ENCODE data around the gene SETD9. TPM values are rescaled to one million over a fixed set of nuclear protein-coding genes. Genes with fewer than 3 reads are reported as not detected.

Gene SETD9
- total and polyA plus RNA-seq, 2 experiments from 2014 or later: 4.4 to 18.1 TPM

DNA sequence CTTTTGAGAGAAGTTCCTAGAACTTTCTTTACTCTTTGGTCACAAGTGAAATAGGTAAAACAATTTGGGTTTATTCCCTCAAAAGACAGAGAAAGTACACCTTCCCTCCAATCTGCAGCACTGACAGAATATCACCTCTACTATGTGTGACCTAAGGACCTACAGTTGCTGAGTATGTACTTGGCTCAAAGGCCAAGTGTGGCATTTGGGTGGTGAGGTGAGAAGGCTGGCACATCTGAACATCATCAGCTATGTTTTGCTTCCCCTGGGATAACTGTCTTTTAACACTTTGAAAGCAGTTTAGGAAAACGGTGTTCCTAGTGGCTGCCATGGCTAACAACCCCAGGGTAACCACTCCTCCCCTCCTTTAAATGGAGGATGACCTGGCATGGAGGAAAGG is 24.9 kb downstream of the SETD9 start:
- Histone ChIP-seq H3K27ac (no peak overlapping the region), H3K27me3 (no peaks in the 10 kb centered on the region), H3K9me3 (ENCODE audit: low read depth) (no peaks in the 10 kb centered on the region), H3K4me3 (no peak overlapping the region), H3K4me1 (ENCODE audit: low read depth) (no peaks in the 10 kb centered on the region), H3K36me3 (peaks cover 88% of the 10 kb centered on the region)
- TF ChIP-seq CTCF (IDR thresholded peaks at IDR 0.05; ENCODE audit: low read depth, low read length): no peak
- no peak for DNase-seq (ENCODE audit: low read depth in 1 of 2, low spot score in 1 of 2)

DNA sequence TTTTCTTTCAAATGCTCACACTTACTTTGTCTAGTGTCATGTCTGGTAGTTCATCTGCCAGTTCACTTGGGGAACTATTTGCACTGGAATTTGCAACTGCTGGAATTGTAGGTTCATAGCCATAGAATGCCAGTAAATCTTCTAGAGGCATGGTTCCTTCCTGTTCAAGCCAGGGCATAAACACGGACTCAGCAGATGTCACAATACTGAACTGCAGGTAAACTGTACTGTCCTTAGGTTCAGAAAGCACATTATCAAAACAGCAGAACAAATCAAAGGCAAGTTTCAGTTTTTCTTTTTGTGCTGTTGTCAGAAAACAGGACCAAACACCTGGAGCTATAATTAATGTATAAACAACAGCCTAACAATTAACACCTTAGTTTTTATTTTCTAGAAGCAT is 29.5 kb downstream of the SETD9 start:
- Histone ChIP-seq H3K9me3 (ENCODE audit: low read depth) (no peaks in the 10 kb centered on the region), H3K36me3 (peaks cover 77% of the 10 kb centered on the region), H3K27ac (no peak overlapping the region), H3K4me1 (ENCODE audit: low read depth) (no peaks in the 10 kb centered on the region), H3K27me3 (no peaks in the 10 kb centered on the region), H3K4me3 (no peak overlapping the region)
- no peak for TF ChIP-seq CTCF (IDR thresholded peaks at IDR 0.05; ENCODE audit: low read depth, low read length)
- no peak for DNase-seq (ENCODE audit: low read depth in 1 of 2, low spot score in 1 of 2)

GRCh38 chr5:56941981-56942380 is 32.6 kb downstream of the SETD9 start:
- H3K36me3 ChIP-seq: peaks cover 75% of the 10 kb centered on the region
- no peaks in the 10 kb centered on the region for H3K9me3 ChIP-seq (ENCODE audit: low read depth)
- TF ChIP-seq CTCF (IDR thresholded peaks at IDR 0.05; ENCODE audit: low read depth, low read length): no peak
- H3K4me1 ChIP-seq (ENCODE audit: low read depth): no peaks in the 10 kb centered on the region
- H3K27ac ChIP-seq: no peak overlapping the region
- H3K27me3 ChIP-seq: no peaks in the 10 kb centered on the region
- DNase-seq (ENCODE audit: low read depth in 1 of 2, low spot score in 1 of 2): no peak
- H3K4me3 ChIP-seq: no peak overlapping the region

DNA sequence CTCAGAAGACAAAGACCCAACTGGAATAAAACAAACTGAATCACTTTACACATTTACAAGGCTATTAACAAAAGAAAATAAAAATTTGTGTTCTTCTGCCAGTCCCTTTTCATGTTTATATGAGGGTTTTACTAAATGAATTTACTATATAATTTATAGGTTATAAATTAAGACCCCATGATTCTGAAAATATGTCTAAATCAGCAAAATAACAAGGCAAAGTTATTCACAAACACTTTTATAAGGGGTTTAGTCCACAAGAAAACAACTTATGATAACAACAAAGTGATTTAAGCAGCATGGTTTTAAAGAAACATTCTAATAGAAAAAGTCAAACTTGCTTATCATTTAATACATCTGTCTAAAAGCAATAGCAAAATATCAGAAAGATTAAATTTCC is 37.7 kb downstream of the SETD9 start:
- no peaks in the 10 kb centered on the region for H3K27me3 ChIP-seq
- H3K4me1 ChIP-seq (ENCODE audit: low read depth): peaks cover 8% of the 10 kb centered on the region
- no peak for TF ChIP-seq CTCF (IDR thresholded peaks at IDR 0.05; ENCODE audit: low read depth, low read length)
- DNase-seq (ENCODE audit: low read depth in 1 of 2, low spot score in 1 of 2): no peak
- H3K9me3 ChIP-seq (ENCODE audit: low read depth): no peaks in the 10 kb centered on the region
- H3K36me3 ChIP-seq: peaks cover 45% of the 10 kb centered on the region
- no peak overlapping the region for H3K4me3 ChIP-seq
- no peak overlapping the region for H3K27ac ChIP-seq

DNA sequence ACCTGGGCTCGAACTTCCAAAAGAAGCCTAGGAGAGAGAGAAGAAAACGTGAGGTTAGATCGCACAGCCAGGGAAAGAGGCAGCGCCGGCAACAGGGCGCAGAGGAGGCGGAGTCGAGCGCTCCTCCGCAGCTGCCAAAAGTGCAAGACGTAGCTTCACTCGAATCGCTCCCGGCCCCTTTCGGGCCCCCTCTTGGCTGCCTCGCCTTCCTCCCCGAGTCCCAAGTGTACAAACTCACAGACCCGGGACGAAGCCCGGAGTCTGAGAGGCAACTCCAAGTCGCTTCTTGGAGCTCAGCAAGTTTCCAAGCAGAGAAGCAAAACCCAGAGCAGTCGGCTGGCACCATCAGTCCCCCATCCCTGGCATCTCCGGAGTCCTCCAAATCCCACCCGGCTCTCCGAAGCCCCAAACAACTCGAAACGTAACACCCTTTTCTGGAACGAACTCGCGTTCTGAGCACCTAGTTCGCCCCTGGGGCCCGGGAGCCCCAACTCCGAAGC is 41.3 kb downstream of the SETD9 start:
- Histone ChIP-seq H3K36me3 (peaks cover 19% of the 10 kb centered on the region), H3K9me3 (ENCODE audit: low read depth) (no peaks in the 10 kb centered on the region), H3K27ac (peak overlapping the region; percentile 99), H3K27me3 (peaks cover 26% of the 10 kb centered on the region), H3K4me3 (peak overlapping the region; percentile 84), H3K4me1 (ENCODE audit: low read depth) (peaks cover 8% of the 10 kb centered on the region)
- DNase-seq (ENCODE audit: low read depth in 1 of 2, low spot score in 1 of 2): peak; percentile 72 to 86
- no peak for TF ChIP-seq CTCF (IDR thresholded peaks at IDR 0.05; ENCODE audit: low read depth, low read length)

Measured in cardiac muscle cell (in vitro differentiated cells and primary cell).